Activated B cell treated with CpG ODN at 0.5 μM for 24 hours (primary cell): ENCODE results near the gene TPX2. TPM values are rescaled to one million over a fixed set of nuclear protein-coding genes. Genes with fewer than 3 reads are reported as not detected.
"Not testable (repeated sequence)": the region's sequence is repeated elsewhere in the genome, so short reads cannot be mapped to it uniquely, and the experiment has no call there.

Experiments used
- ATAC-seq: fragments of 200-7000 bp; cut with Tn5 transposase; one replicate; pipeline ENCODE4 v1.10.0; 2021; ENCODE audit warnings: low read depth, mild to moderate bottlenecking, moderate library complexity
- CTCF ChIA-PET: fragments of 350-600 bp; sonication (Branson Sonifier 250); formaldehyde crosslinking; loops from one replicate; lab custom pipeline; 2021; ENCODE audit warnings: antibody characterized with exemption; lab: Charles Lee
- POLR2A ChIA-PET: fragments of 350-600 bp; sonication (Branson Sonifier 250); formaldehyde crosslinking; loops from one replicate; lab custom pipeline; 2021; ENCODE audit warnings: antibody characterized with exemption; lab: Charles Lee
- DNase-seq: peaks from one replicate; pipeline ENCODE4 v3.0.0; 2022
- H3K27ac Mint-ChIP-seq: one replicate; pipeline ENCODE4 v1.8.0; 2020; ENCODE audit warnings: mixed read lengths
- H3K27me3 Mint-ChIP-seq: one replicate; pipeline ENCODE4 v1.8.0; 2021; ENCODE audit warnings: mixed read lengths
- H3K36me3 Mint-ChIP-seq: one replicate; pipeline ENCODE4 v1.8.0; 2021; ENCODE audit warnings: low read depth, mixed read lengths
- H3K4me1 Mint-ChIP-seq: one replicate; pipeline ENCODE4 v1.8.0; 2021; ENCODE audit warnings: mixed read lengths
- H3K4me3 Mint-ChIP-seq: one replicate; pipeline ENCODE4 v1.8.0; 2020; ENCODE audit warnings: mild to moderate bottlenecking, mixed read lengths
- H3K9me3 Mint-ChIP-seq: one replicate; pipeline ENCODE4 v1.8.0; 2020; ENCODE audit warnings: mixed read lengths
- CTCF ChIP-seq: fragments of 200-600 bp; IDR thresholded peaks from one replicate; pipeline ENCODE4 v1.8.0; 2022; ENCODE audit warnings: antibody characterized with exemption, mild to moderate bottlenecking
- intact Hi-C: fragments of 100-400 bp; cut with micrococcal nuclease; formaldehyde crosslinking; loops from one replicate; pipeline ENCODE4 v1.15.1; 2024
- total RNA-seq: library from RNA; stranded (reverse); gene quantifications from 2 replicates; pipeline ENCODE4 v1.2.3, GENCODE V29; 2022

TPX2 gene
- total RNA-seq, 1 donor from 2014 or later: 2.8 TPM

GRCh38 chr20:31731321-31731717 is 7.8 kb upstream of the TPX2 start:
- Mint-ChIP-seq H3K9me3 (no peaks in the 10 kb centered on the region), H3K36me3 (no peaks in the 10 kb centered on the region), H3K27me3 (no peaks in the 10 kb centered on the region), H3K4me3 (no peak overlapping the region), H3K27ac (no peak overlapping the region), H3K4me1 (no peaks in the 10 kb centered on the region)
- TF ChIP-seq CTCF: no peak
- ChIA-PET POLR2A (interaction anchor here (0.7 kb wide), 1 partner anchor 11 kb away, joined by 8 read pairs; no protein-coding TSS in a partner anchor), CTCF (no interaction called here)
- intact Hi-C loops: no loop called here
- ATAC-seq (no peak), DNase-seq (no peak)

DNA sequence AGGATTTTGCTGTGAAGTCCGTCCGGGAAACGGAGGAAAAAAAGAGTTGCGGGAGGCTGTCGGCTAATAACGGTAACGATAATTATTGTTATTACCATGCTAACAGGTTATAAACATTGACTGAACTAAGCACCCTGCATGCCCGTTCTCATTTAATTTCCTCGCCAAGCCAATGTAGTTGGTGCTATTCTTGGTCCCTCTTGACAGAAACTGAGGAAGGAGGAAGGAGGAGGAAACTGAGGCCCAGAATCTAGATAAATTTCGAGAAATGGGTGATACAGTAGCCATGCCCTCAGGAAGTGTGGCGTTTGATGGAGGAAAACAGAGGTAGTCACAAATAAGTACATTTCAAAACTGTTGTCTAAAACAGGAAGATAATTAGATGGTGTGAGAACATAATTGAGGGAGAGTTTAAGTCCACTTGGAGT is 474 bp downstream of the TPX2 start:
- ATAC-seq (no peak), DNase-seq (no peak)
- CTCF ChIA-PET: interaction anchor here (1.0 to 2.4 kb wide), 2 partner anchors 16 to 78 kb away, joined by 4 to 9 read pairs; no protein-coding TSS in a partner anchor
- Mint-ChIP-seq H3K9me3 (no peaks in the 10 kb centered on the region), H3K4me1 (no peaks in the 10 kb centered on the region), H3K27me3 (no peaks in the 10 kb centered on the region), H3K4me3 (no peak overlapping the region), H3K27ac (no peak overlapping the region), H3K36me3 (no peaks in the 10 kb centered on the region)
- POLR2A ChIA-PET: no interaction called here
- intact Hi-C loops: loop anchor here (1.0 kb wide), 2 partner anchors 16 to 22 kb away; no protein-coding TSS in a partner anchor
- no peak for TF ChIP-seq CTCF

DNA sequence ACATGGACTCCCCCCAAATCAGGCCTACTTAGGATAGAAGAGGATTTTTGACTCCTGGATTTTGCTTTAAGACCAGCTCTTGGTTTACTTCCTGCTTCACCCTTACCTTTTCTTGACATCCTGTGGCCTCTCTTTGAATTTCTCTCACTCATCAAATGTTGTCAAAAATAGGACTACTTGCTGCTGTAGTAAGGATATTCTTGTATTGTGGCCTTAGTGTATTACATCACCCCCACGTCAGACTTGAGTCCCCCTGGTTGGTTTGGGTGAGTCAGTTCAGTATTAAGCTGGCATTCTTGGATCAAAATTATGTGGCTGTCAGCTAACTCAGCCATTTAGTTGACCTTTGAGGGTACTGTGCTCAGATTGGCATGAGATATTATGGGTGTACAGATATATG is 1.1 kb downstream of the TPX2 start:
- POLR2A ChIA-PET: no interaction called here
- no peak for ATAC-seq
- intact Hi-C loops: no loop called here
- Mint-ChIP-seq H3K27ac (no peak overlapping the region), H3K36me3 (no peaks in the 10 kb centered on the region), H3K4me1 (no peaks in the 10 kb centered on the region), H3K27me3 (no peaks in the 10 kb centered on the region), H3K9me3 (no peaks in the 10 kb centered on the region), H3K4me3 (no peak overlapping the region)
- DNase-seq: no peak
- TF ChIP-seq CTCF: no peak
- CTCF ChIA-PET: interaction anchor here (2.4 kb wide), 1 partner anchor 16 kb away, joined by 9 read pairs; no protein-coding TSS in a partner anchor

DNA sequence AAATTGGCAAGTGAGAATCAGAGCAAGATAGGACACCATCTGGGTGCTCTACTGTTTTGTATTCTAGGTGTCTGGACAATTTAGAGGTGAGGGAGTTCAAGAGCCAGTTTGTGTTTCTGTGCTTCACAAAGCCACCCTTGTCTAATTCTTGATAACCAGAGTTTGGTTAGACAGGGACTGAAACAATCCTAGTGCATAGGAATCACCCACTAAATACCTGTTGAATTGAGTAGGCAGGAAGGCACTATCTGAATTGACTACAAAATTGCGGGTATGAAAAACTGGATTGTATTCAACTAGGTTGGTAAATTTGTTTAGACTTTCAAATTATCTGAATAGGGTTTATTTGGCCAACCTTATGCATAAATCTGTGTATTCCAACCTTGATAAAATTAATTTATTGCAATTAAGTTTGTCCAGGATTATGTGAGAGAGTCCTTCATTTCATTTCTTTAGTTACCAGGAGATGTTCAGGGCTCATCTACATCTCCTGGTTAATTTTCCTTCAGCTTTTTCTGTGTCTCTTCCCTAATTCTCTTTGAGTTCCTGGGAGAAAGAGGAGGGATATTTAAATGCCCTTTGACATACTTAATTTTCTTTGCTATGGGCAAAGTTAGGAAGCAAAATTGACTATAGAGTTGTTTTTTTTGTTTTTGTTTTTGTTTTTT is 1.7 kb downstream of the TPX2 start:
- no peaks in the 10 kb centered on the region for H3K9me3 Mint-ChIP-seq
- ChIA-PET POLR2A (interaction anchor here (0.7 kb wide), 1 partner anchor 232 kb away, joined by 3 read pairs; no protein-coding TSS in a partner anchor), CTCF (interaction anchor here (2.4 kb wide), 1 partner anchor 17 kb away, joined by 9 read pairs; no protein-coding TSS in a partner anchor)
- intact Hi-C loops: no loop called here
- no peak for DNase-seq
- no peak for TF ChIP-seq CTCF
- no peak overlapping the region for H3K27ac Mint-ChIP-seq
- ATAC-seq: no peak
- no peaks in the 10 kb centered on the region for H3K36me3 Mint-ChIP-seq
- no peaks in the 10 kb centered on the region for H3K4me1 Mint-ChIP-seq
- no peaks in the 10 kb centered on the region for H3K27me3 Mint-ChIP-seq
- no peak overlapping the region for H3K4me3 Mint-ChIP-seq

- Mint-ChIP-seq H3K36me3 (no peaks in the 10 kb centered on the region), H3K27ac (no peak overlapping the region), H3K4me1 (no peaks in the 10 kb centered on the region), H3K9me3 (no peaks in the 10 kb centered on the region), H3K4me3 (no peak overlapping the region), H3K27me3 (no peaks in the 10 kb centered on the region)
- CTCF ChIA-PET: no interaction called here
- no peak for TF ChIP-seq CTCF
- ATAC-seq (no peak), DNase-seq (no peak)
- POLR2A ChIA-PET: interaction anchor here (0.6 kb wide), 1 partner anchor 61 kb away, joined by 4 read pairs; no protein-coding TSS in a partner anchor
- intact Hi-C loops: no loop called here
These were observed 7.2 kb downstream of the TPX2 start for GRCh38 chr20:31746068-31746878.

DNA sequence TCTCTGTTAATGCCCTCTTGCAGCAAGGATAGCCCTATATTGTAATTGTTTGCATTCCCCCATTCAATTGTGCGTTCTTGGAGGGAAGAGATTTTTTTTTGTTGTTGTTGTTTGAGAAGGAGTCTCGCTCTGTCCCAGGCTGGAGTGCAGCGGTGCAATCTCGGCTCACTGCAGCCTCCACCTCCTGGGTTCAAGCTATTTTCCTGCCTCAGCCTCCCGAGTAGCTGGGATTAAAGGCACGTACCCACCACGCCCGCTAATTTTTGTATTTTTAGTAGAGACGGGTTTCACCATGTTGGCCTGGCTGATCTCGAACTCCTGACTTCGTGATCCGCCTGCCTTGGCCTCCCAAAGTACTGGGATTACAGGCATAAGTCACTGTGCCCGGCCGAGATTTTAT is 7.9 kb downstream of the TPX2 start:
- H3K36me3 Mint-ChIP-seq, ATAC-seq, POLR2A ChIA-PET, H3K9me3 Mint-ChIP-seq, H3K27ac Mint-ChIP-seq, DNase-seq, H3K4me1 Mint-ChIP-seq, intact Hi-C loops, H3K4me3 Mint-ChIP-seq, H3K27me3 Mint-ChIP-seq: not testable (repeated sequence)
- CTCF ChIA-PET: interaction anchor here (0.7 kb wide), 1 partner anchor 285 kb away, joined by 3 read pairs; no protein-coding TSS in a partner anchor
